HepG2 (cell line): ENCODE data around the gene GDF15. TPM values are rescaled to one million over a fixed set of nuclear protein-coding genes. Genes with fewer than 3 reads are reported as not detected.

ENCODE experiments used
- ATAC-seq: fragments of 200-7000 bp; cut with Tn5 transposase; 3 replicates; pipeline ENCODE4 v1.9.1; 2020; ENCODE audit warnings: mild to moderate bottlenecking, moderate library complexity
- BruUV-seq: library from RNA; stranded (reverse); fragments of 400-500 nt; replicated peaks from 2 replicates; lab custom pipeline; 2021; lab: Mats Ljungman, UMichigan
- CTCF ChIA-PET: fragments of 300-600 bp; formaldehyde crosslinking; extraction: SDS; loops from one replicate; lab custom pipeline; 2021; ENCODE audit warnings: low total read pairs, inconsistent platforms, low intra/inter-chr PET ratio; lab: Yijun Ruan, JAX
- POLR2A ChIA-PET: fragments of 350-600 bp; sonication (Branson Sonifier 250); formaldehyde crosslinking; loops from one replicate; lab custom pipeline; 2020; ENCODE audit warnings: antibody characterized with exemption, inconsistent platforms; lab: Yijun Ruan, JAX
- DNase-seq: peaks from one replicate; pipeline ENCODE4 v3.0.0-alpha.2; 2015; ENCODE audit warnings: low spot score
- FAIRE-seq: peaks from 3 replicates; lab custom pipeline; 2011; peaks lifted over from hg19 to GRCh38; lab: Jason Lieb, UNC
- H2AFZ ChIP-seq: one replicate; pipeline ENCODE4 v1.6.1; 2011; ENCODE audit warnings: low read length, inconsistent platforms
- H3K27ac ChIP-seq: fragments of 300-600 bp; 3 replicates; pipeline ENCODE4 v1.8.0; 2011; ENCODE audit warnings: mixed run types, mild to moderate bottlenecking, mixed read lengths, low read length, inconsistent platforms; ENCODE audit not compliant: insufficient read depth; ENCODE audit errors: extremely low read length
- H3K27me3 ChIP-seq, 2 experiments: fragments of 200-600 bp in 1 of 2; 2 replicates in 1 of 2; 3 replicates in 1 of 2; pipeline versions ENCODE4 v1.6.0 to v1.8.0; 2011; ENCODE audit warnings: low read length in 2 of 2, mild to moderate bottlenecking in 2 of 2, moderate library complexity in 2 of 2, inconsistent platforms in 1 of 2; ENCODE audit not compliant: insufficient read depth in 2 of 2, control insufficient read depth in 1 of 2
- H3K36me3 ChIP-seq, 2 experiments: fragments of 200-600 bp in 1 of 2; replicated peaks in 1 of 2; 2 replicates in 1 of 2; 3 replicates in 1 of 2; pipeline versions ENCODE4 v1.5.1 to v1.8.0; 2011; ENCODE audit warnings: low read length in 2 of 2, inconsistent platforms in 1 of 2; ENCODE audit not compliant: insufficient read depth in 2 of 2, control insufficient read depth in 1 of 2
- H3K4me1 ChIP-seq: 2 replicates; pipeline ENCODE4 v1.5.1; 2012; ENCODE audit warnings: low read length, inconsistent platforms; ENCODE audit not compliant: insufficient read depth
- H3K4me2 ChIP-seq: 2 replicates; pipeline ENCODE4 v1.6.0; 2011; ENCODE audit warnings: low read depth, low read length, inconsistent platforms
- H3K4me3 ChIP-seq, 3 experiments: fragments of 200-600 bp in 1 of 3; sonication (generic), shearing (Covaris generic) in 1 of 3; replicated peaks in 1 of 3; 2 replicates each; pipeline ENCODE4 v1.5.1; 2011 to 2016; ENCODE audit warnings: low read length in 3 of 3, inconsistent platforms in 2 of 3, low read depth in 2 of 3, mild to moderate bottlenecking in 2 of 3, control low read depth in 1 of 3, mixed read lengths in 1 of 3; ENCODE audit not compliant: insufficient read depth in 1 of 3
- H3K79me2 ChIP-seq: one replicate; pipeline ENCODE4 v1.6.1; 2011; ENCODE audit warnings: low read length, inconsistent platforms; ENCODE audit not compliant: insufficient read depth
- H3K9ac ChIP-seq: 2 replicates; pipeline ENCODE4 v1.6.0; 2011; ENCODE audit warnings: mild to moderate bottlenecking, low read depth, low read length, inconsistent platforms; ENCODE audit not compliant: insufficient read depth
- H3K9me3 ChIP-seq: 2 replicates; pipeline ENCODE4 v1.5.1; 2012; ENCODE audit warnings: mild to moderate bottlenecking, low read length
- H4K20me1 ChIP-seq: 2 replicates; pipeline ENCODE4 v1.6.0; 2011; ENCODE audit warnings: inconsistent platforms, mild to moderate bottlenecking, low read length, moderate library complexity; ENCODE audit not compliant: insufficient read depth
- ATAD3A ChIP-seq: sonication (generic); formaldehyde crosslinking; IDR thresholded peaks from 2 replicates; pipeline ENCODE4 v1.4.0; 2020; ENCODE audit warnings: missing genetic modification reagents
- CBX5 ChIP-seq: sonication (generic); formaldehyde crosslinking; IDR thresholded peaks from 2 replicates; pipeline ENCODE4 v1.4.0; 2020; ENCODE audit warnings: missing genetic modification reagents, borderline replicate concordance
- KDM2A ChIP-seq: sonication (generic); formaldehyde crosslinking; IDR thresholded peaks from 2 replicates; pipeline ENCODE4 v1.4.0; 2020; ENCODE audit warnings: low read depth, missing genetic modification reagents, borderline replicate concordance
- MTF2 ChIP-seq: sonication (generic); formaldehyde crosslinking; IDR thresholded peaks from 2 replicates; pipeline ENCODE4 v1.5.0; 2020; ENCODE audit warnings: missing genetic modification reagents, borderline replicate concordance
- NCOA2 ChIP-seq: sonication (generic); formaldehyde crosslinking; IDR thresholded peaks from 2 replicates; pipeline ENCODE4 v1.8.0; 2022; ENCODE audit warnings: inconsistent platforms
- RNF2 ChIP-seq: fragments of 450-650 bp; conservative IDR thresholded peaks from 2 replicates; pipeline ENCODE4 v1.6.1; 2016; ENCODE audit warnings: low read depth
- ZC3H13 ChIP-seq: sonication (generic); formaldehyde crosslinking; IDR thresholded peaks from 2 replicates; pipeline ENCODE4 v1.8.1; 2023; ENCODE audit warnings: mild to moderate bottlenecking, missing genetic modification reagents, moderate library complexity
- ZNF230 ChIP-seq: sonication (generic); formaldehyde crosslinking; IDR thresholded peaks from 2 replicates; pipeline ENCODE4 v1.4.0; 2020; ENCODE audit warnings: mild to moderate bottlenecking, missing genetic modification reagents
- ZNF33B ChIP-seq: sonication (generic); formaldehyde crosslinking; IDR thresholded peaks from 2 replicates; pipeline ENCODE4 v1.5.1; 2020; ENCODE audit warnings: mild to moderate bottlenecking, missing genetic modification reagents
- ZNF766 ChIP-seq: sonication (generic); formaldehyde crosslinking; IDR thresholded peaks from 2 replicates; pipeline ENCODE4 v1.5.0; 2020; ENCODE audit warnings: missing genetic modification reagents, borderline replicate concordance
- WGBS: methylation state at CpG from one replicate; pipeline ENCODE4 v1.1.6; 2017; ENCODE audit warnings: low lambda C conversion rate; 5-methylcytosine and 5-hydroxymethylcytosine counted together
- in situ Hi-C: cut with HindIII; loops from 2 replicates; pipeline ENCODE4 v1.10.0; 2017; ENCODE audit warnings: low pct_unique_long_range_greater_than_20kb; ENCODE audit not compliant: extremely low pct_ligation_motif_present
- intact Hi-C: fragments of 100-400 bp; cut with micrococcal nuclease; formaldehyde crosslinking; loops from one replicate; pipeline ENCODE4 v1.10.0; 2022; ENCODE audit not compliant: unreplicated experiment
- polyA plus RNA-seq, 8 experiments: library from polyadenylated mRNA; depleted of rRNA in 3 of 8; stranded (reverse) in 7 of 8; unstranded in 1 of 8; fragments of >200 nt; fragmentation: Illumina TruSeq in 4 of 8; extraction: Trizol in 4 of 8; gene quantifications; 2 replicates each; pipeline versions ENCODE4 v1.2.1 to v1.2.3, GENCODE V29; 2011 to 2016; ENCODE audit warnings: low read depth in 4 of 8, missing spikeins in 1 of 8, mixed read lengths in 1 of 8; ENCODE audit not compliant: insufficient read depth in 1 of 8
- total RNA-seq, 5 experiments: library from RNA; depleted of rRNA; stranded (reverse); fragments of >200 nt; fragmentation: Illumina TruSeq; extraction: Trizol; gene quantifications; 2 replicates each; pipeline ENCODE4 v1.2.3, GENCODE V29; 2016; ENCODE audit warnings: low read depth in 1 of 5
- TF ChIP-seq, protein P1 (sequence below): IDR thresholded peaks from 2 replicates; pipeline ENCODE4 v1.6.1; 2012; ENCODE audit warnings: low read depth, low read length, improper control_type of control experiment
- TF ChIP-seq, protein P2 (sequence below): sonication (generic); formaldehyde crosslinking; IDR thresholded peaks from 2 replicates; pipeline ENCODE4 v1.4.0; 2020; ENCODE audit warnings: missing genetic modification reagents, borderline replicate concordance
- TF ChIP-seq, protein P3 (sequence below): sonication (generic); formaldehyde crosslinking; IDR thresholded peaks from 2 replicates; pipeline ENCODE4 v1.5.0; 2020; ENCODE audit warnings: mild to moderate bottlenecking, missing genetic modification reagents
- TF ChIP-seq, protein P4 (sequence below): sonication (generic); formaldehyde crosslinking; IDR thresholded peaks from 2 replicates; pipeline ENCODE4 v1.8.1; 2023; ENCODE audit warnings: mild to moderate bottlenecking, missing genetic modification reagents
- TF ChIP-seq, protein P5 (sequence below): sonication (generic); formaldehyde crosslinking; IDR thresholded peaks from 2 replicates; pipeline ENCODE4 v1.4.0; 2020; ENCODE audit warnings: missing genetic modification reagents

The GDF15 gene
- total and polyA plus RNA-seq, 2 of the 13 experiments (the other 11 are each of a cell fraction or from before 2014, with no cell fraction given), result 146 to 422 TPM

DNA sequence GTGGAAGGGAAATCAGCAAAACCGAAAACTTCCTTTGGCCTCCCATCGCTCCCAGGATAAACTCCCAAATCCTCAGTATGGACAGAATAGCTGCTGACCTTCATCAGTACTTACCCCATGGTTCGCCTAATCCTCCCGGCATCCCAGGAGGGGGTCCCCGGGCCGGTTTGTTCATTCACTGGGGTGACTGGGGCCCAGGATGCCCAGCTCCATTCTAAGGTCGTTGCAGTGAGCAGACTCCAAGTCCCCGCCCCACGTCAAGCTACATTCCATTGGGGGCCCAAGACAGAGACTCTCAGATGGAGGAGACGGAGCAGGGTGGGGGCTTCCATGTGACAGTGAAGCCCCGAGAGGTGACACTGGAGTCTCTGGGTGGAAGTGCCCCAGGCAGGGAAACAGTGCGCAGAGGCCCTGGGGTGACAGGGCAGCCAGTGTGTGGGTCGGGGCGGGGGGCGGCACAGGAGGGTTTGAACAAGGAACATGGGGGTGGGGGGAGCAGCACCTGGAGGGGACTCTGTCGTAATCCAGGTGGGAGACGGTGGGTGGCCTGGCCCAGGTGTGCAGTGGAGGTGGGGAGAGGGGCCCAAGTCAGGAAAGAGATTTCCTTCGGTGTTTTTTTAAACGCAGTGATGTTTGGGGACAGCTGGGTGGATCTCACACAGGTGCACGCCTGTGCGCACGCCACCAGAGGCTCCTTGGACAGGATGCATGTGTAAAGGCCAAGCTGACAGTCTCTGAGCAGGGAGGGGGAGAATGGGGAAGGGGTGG is 38.3 kb downstream of the GDF15 start:
- H3K27ac ChIP-seq, result no peak overlapping the region
- DNase-seq, result no peak
- peaks cover 0 to 3% of the 10 kb centered on the region in 2 experiments; a peak in 1 of 5 replicates for H3K36me3 ChIP-seq
- no peaks in the 10 kb centered on the region for H3K27me3 ChIP-seq
- no peak for FAIRE-seq
- no peak overlapping the region for H3K9ac ChIP-seq
- POLR2A ChIA-PET, result no interaction called here
- ATAC-seq, result no peak
- WGBS, result 93% methylated on average over 22 of the region's 22 CpGs
- H3K9me3 ChIP-seq, result no peaks in the 10 kb centered on the region
- CTCF ChIA-PET, result no interaction called here
- peaks cover 8% of the 10 kb centered on the region; the same call in 1 of the 2 replicates for H4K20me1 ChIP-seq
- no TSS peak for BruUV-seq
- peaks cover 18% of the 10 kb centered on the region for H3K4me1 ChIP-seq
- H3K4me3 ChIP-seq, result no peak overlapping the region
- in situ Hi-C loops (no loop called here), intact Hi-C loops (no loop called here)
- peaks cover 31% of the 10 kb centered on the region for H3K79me2 ChIP-seq
- H3K4me2 ChIP-seq, result no peak overlapping the region
- H2AFZ ChIP-seq, result no peak overlapping the region
- no peak for TF ChIP-seq ATAD3A (CRISPR knock-in tag)
- no peak for TF ChIP-seq RNF2
- TF ChIP-seq ZNF230 (CRISPR knock-in tag), result no peak
- TF ChIP-seq NCOA2, result no peak
- no peak for TF ChIP-seq ZC3H13 (CRISPR knock-in tag)
- TF ChIP-seq, protein P1, sequence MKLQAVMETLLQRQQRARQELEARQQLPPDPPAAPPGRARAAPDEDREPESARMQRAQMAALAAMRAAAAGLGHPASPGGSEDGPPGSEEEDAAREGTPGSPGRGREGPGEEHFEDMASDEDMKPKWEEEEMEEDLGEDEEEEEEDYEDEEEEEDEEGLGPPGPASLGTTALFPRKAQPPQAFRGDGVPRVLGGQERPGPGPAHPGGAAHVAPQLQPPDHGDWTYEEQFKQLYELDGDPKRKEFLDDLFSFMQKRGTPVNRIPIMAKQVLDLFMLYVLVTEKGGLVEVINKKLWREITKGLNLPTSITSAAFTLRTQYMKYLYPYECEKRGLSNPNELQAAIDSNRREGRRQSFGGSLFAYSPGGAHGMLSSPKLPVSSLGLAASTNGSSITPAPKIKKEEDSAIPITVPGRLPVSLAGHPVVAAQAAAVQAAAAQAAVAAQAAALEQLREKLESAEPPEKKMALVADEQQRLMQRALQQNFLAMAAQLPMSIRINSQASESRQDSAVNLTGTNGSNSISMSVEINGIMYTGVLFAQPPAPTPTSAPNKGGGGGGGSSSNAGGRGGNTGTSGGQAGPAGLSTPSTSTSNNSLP, result no peak
- TF ChIP-seq, protein P2, sequence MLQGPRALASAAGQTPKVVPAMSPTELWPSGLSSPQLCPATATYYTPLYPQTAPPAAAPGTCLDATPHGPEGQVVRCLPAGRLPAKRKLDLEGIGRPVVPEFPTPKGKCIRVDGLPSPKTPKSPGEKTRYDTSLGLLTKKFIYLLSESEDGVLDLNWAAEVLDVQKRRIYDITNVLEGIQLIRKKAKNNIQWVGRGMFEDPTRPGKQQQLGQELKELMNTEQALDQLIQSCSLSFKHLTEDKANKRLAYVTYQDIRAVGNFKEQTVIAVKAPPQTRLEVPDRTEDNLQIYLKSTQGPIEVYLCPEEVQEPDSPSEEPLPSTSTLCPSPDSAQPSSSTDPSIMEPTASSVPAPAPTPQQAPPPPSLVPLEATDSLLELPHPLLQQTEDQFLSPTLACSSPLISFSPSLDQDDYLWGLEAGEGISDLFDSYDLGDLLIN, result no peak
- no peak for TF ChIP-seq CBX5
- TF ChIP-seq, protein P3, sequence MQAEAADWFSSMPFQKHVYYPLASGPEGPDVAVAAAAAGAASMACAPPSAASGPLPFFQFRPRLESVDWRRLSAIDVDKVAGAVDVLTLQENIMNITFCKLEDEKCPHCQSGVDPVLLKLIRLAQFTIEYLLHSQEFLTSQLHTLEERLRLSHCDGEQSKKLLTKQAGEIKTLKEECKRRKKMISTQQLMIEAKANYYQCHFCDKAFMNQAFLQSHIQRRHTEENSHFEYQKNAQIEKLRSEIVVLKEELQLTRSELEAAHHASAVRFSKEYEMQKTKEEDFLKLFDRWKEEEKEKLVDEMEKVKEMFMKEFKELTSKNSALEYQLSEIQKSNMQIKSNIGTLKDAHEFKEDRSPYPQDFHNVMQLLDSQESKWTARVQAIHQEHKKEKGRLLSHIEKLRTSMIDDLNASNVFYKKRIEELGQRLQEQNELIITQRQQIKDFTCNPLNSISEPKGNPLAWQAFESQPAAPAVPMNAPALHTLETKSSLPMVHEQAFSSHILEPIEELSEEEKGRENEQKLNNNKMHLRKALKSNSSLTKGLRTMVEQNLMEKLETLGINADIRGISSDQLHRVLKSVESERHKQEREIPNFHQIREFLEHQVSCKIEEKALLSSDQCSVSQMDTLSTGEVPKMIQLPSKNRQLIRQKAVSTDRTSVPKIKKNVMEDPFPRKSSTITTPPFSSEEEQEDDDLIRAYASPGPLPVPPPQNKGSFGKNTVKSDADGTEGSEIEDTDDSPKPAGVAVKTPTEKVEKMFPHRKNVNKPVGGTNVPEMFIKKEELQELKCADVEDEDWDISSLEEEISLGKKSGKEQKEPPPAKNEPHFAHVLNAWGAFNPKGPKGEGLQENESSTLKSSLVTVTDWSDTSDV, result no peak
- TF ChIP-seq, protein P4, sequence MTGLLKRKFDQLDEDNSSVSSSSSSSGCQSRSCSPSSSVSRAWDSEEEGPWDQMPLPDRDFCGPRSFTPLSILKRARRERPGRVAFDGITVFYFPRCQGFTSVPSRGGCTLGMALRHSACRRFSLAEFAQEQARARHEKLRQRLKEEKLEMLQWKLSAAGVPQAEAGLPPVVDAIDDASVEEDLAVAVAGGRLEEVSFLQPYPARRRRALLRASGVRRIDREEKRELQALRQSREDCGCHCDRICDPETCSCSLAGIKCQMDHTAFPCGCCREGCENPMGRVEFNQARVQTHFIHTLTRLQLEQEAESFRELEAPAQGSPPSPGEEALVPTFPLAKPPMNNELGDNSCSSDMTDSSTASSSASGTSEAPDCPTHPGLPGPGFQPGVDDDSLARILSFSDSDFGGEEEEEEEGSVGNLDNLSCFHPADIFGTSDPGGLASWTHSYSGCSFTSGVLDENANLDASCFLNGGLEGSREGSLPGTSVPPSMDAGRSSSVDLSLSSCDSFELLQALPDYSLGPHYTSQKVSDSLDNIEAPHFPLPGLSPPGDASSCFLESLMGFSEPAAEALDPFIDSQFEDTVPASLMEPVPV (CRISPR knock-in tag), result no peak
- no peak for TF ChIP-seq KDM2A (CRISPR knock-in tag)
- no peak for TF ChIP-seq MTF2
- TF ChIP-seq ZNF766 (CRISPR knock-in tag), result no peak
- no peak for TF ChIP-seq ZNF33B (CRISPR knock-in tag)
- TF ChIP-seq, protein P5, sequence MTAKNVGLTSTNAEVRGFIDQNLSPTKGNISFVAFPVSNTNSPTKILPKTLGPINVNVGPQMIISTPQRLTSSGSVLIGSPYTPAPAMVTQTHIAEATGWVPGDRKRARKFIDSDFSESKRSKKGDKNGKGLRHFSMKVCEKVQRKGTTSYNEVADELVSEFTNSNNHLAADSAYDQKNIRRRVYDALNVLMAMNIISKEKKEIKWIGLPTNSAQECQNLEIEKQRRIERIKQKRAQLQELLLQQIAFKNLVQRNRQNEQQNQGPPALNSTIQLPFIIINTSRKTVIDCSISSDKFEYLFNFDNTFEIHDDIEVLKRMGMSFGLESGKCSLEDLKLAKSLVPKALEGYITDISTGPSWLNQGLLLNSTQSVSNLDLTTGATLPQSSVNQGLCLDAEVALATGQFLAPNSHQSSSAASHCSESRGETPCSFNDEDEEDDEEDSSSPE (CRISPR knock-in tag), result no peak
